Measurements from ENCODE around the gene CALU. TPM values are rescaled to one million over a fixed set of nuclear protein-coding genes. Genes with fewer than 3 reads are reported as not detected.

The CALU gene
- total and polyA plus RNA-seq, 8 donors, result 8.7 to 46.0 (median 20.8) TPM

GRCh38 chr7:128757203-128757602 lies 18.0 kb downstream of the CALU start:
- intact Hi-C loops (cut with DNase I), result no loop called here
- H3K9me3 ChIP-seq, result no peaks in the 10 kb centered on the region
- TF ChIP-seq CTCF (IDR thresholded peaks at IDR 0.05), result no peak
- peaks cover 0 to 25% (median 9%) of the 10 kb centered on the region in 3 donors for H3K36me3 ChIP-seq
- WGBS, 2 donors, result 69 to 73% methylated on average over 2 of the region's 2 CpGs
- DNase-seq, result no peak
- H3K27ac ChIP-seq, result no peak overlapping the region
- no peak for FAIRE-seq
- H3K27me3 ChIP-seq, result no peaks in the 10 kb centered on the region
- no peak overlapping the region for H3K4me3 ChIP-seq
- H3K4me1 ChIP-seq, result peaks cover 0 to 3% (median 0%) of the 10 kb centered on the region in 3 donors
- no peak for ATAC-seq

- no peak for FAIRE-seq
- intact Hi-C loops (cut with DNase I), result no loop called here
Measured at GRCh38 chr7:128758553-128758952, 19.4 kb downstream of the CALU start.

GRCh38 chr7:128759242-128759641 lies 20.1 kb downstream of the CALU start:
- DNase-seq (no peak), ATAC-seq (no peak), FAIRE-seq (no peak)
- Histone ChIP-seq H3K27ac (no peak overlapping the region), H3K27me3 (no peaks in the 10 kb centered on the region), H3K4me1 (peaks cover 0 to 3% (median 0%) of the 10 kb centered on the region in 3 donors), H3K9me3 (no peaks in the 10 kb centered on the region), H3K36me3 (peaks cover 0 to 30% (median 9%) of the 10 kb centered on the region in 3 donors), H3K4me3 (no peak overlapping the region)
- intact Hi-C loops (cut with DNase I), result no loop called here
- TF ChIP-seq CTCF (IDR thresholded peaks at IDR 0.05), result no peak

More at GRCh38 chr7:128758553-128758952, 19.4 kb downstream of the CALU start:
- WGBS, 2 donors, result 99 to 100% methylated on average over 1 of the region's 1 CpG
- no peak for ATAC-seq
- Histone ChIP-seq H3K9me3 (no peaks in the 10 kb centered on the region), H3K27me3 (no peaks in the 10 kb centered on the region), H3K27ac (no peak overlapping the region), H3K4me3 (no peak overlapping the region), H3K4me1 (peaks cover 0 to 3% (median 0%) of the 10 kb centered on the region in 3 donors), H3K36me3 (peaks cover 0 to 30% (median 9%) of the 10 kb centered on the region in 3 donors)
- no peak for DNase-seq
- no peak for TF ChIP-seq CTCF (IDR thresholded peaks at IDR 0.05)

GRCh38 chr7:128763541-128763940 lies 24.4 kb downstream of the CALU start:
- no peak for TF ChIP-seq CTCF (IDR thresholded peaks at IDR 0.05)
- ATAC-seq, result no peak
- intact Hi-C loops (cut with DNase I), result no loop called here
- FAIRE-seq, result no peak
- DNase-seq, result no peak
- Histone ChIP-seq H3K36me3 (peaks cover 3 to 45% (median 7%) of the 10 kb centered on the region in 3 donors), H3K4me3 (no peak overlapping the region), H3K27ac (no peak overlapping the region), H3K9me3 (no peaks in the 10 kb centered on the region), H3K4me1 (no peaks in the 10 kb centered on the region), H3K27me3 (no peaks in the 10 kb centered on the region)
- WGBS, 2 donors, result 75 to 76% methylated on average over 3 of the region's 3 CpGs

- ATAC-seq (peak in 1 of 4 donors; percentile 46), DNase-seq (no peak), FAIRE-seq (no peak)
- intact Hi-C loops (cut with DNase I), result no loop called here
- no peak for TF ChIP-seq CTCF (IDR thresholded peaks at IDR 0.05)
- H3K27me3 ChIP-seq, result no peaks in the 10 kb centered on the region
- WGBS, 2 donors, result 89 to 91% methylated on average over 6 of the region's 6 CpGs
- H3K4me1 ChIP-seq, result peaks cover 0 to 5% (median 0%) of the 10 kb centered on the region in 3 donors
- H3K4me3 ChIP-seq, result no peak overlapping the region
- H3K27ac ChIP-seq, result no peak overlapping the region
- no peaks in the 10 kb centered on the region for H3K9me3 ChIP-seq
- peaks cover 2 to 23% (median 3%) of the 10 kb centered on the region in 3 donors for H3K36me3 ChIP-seq
Measured at GRCh38 chr7:128767475-128768110, 28.4 kb downstream of the CALU start.
